HCT116 (cell line): Measurements from ENCODE around the gene ZBED1.

ENCODE experiments used
- CEBPB ChIP-seq: IDR thresholded peaks from 2 replicates; pipeline ENCODE4 v1.6.1; 2012; ENCODE audit warnings: low read depth
- CTCF ChIP-seq, 3 experiments: fragments of 200-600 bp in 1 of 3; sonication (generic) in 1 of 3; IDR thresholded peaks in 2 of 3; conservative IDR thresholded peaks in 1 of 3; 2 replicates each; pipeline ENCODE4 v1.5.1; 2012 to 2017; ENCODE audit warnings: low read depth in 2 of 3, low read length in 2 of 3, antibody characterized with exemption in 1 of 3, borderline replicate concordance in 1 of 3, control low read depth in 1 of 3, mild to moderate bottlenecking in 1 of 3, mixed read lengths in 1 of 3, mixed run types in 1 of 3, moderate library complexity in 1 of 3; ENCODE audit not compliant: insufficient read depth in 1 of 3
- ELF1 ChIP-seq: IDR thresholded peaks from 2 replicates; pipeline ENCODE4 v1.6.1; 2012; ENCODE audit warnings: low read depth, borderline replicate concordance
- EZH2 ChIP-seq: fragments of 200-600 bp; sonication (generic); IDR thresholded peaks from 2 replicates; pipeline ENCODE4 v1.6.1; 2017; ENCODE audit warnings: antibody characterized with exemption, mixed run types
- EZH2phosphoT487 ChIP-seq: fragments of 200-600 bp; IDR thresholded peaks from 2 replicates; pipeline ENCODE4 v1.6.1; 2018; ENCODE audit warnings: antibody characterized with exemption, borderline replicate concordance
- JUND ChIP-seq: IDR thresholded peaks from 2 replicates; pipeline ENCODE4 v1.6.1; 2012
- MAX ChIP-seq: IDR thresholded peaks from 2 replicates; pipeline ENCODE4 v1.6.1; 2012
- POLR2A ChIP-seq: IDR thresholded peaks from 2 replicates; pipeline ENCODE4 v1.7.0; 2011; ENCODE audit warnings: borderline replicate concordance; ENCODE audit not compliant: insufficient read depth, insufficient read length; ENCODE audit errors: extremely low read depth
- POLR2AphosphoS5 ChIP-seq: IDR thresholded peaks from 2 replicates; pipeline ENCODE4 v1.6.1; 2011; ENCODE audit warnings: mild to moderate bottlenecking, low read depth, low read length, moderate library complexity
- RAD21 ChIP-seq: IDR thresholded peaks from 2 replicates; pipeline ENCODE4 v1.6.1; 2012; ENCODE audit warnings: low read depth, mild to moderate bottlenecking
- SP1 ChIP-seq: IDR thresholded peaks from 2 replicates; pipeline ENCODE4 v1.6.1; 2012; ENCODE audit warnings: low read depth
- TCF7L2 ChIP-seq: IDR thresholded peaks from 2 replicates; pipeline ENCODE4 v1.7.0; 2011; ENCODE audit warnings: borderline replicate concordance, inconsistent platforms; ENCODE audit not compliant: insufficient read depth, insufficient read length; ENCODE audit errors: extremely low read depth
- YY1 ChIP-seq: IDR thresholded peaks from 2 replicates; pipeline ENCODE4 v1.6.1; 2011; ENCODE audit warnings: low read length, low read depth, moderate library complexity, mild to moderate bottlenecking; ENCODE audit not compliant: insufficient replicate concordance; ENCODE audit errors: extremely low read depth
- ZNF274 ChIP-seq: fragments of 200-500 bp; sonication (Bioruptor generic); IDR thresholded peaks from 2 replicates; pipeline ENCODE4 v1.6.1; 2014; ENCODE audit warnings: mild to moderate bottlenecking, low read depth, low read length, inconsistent platforms

DNA sequence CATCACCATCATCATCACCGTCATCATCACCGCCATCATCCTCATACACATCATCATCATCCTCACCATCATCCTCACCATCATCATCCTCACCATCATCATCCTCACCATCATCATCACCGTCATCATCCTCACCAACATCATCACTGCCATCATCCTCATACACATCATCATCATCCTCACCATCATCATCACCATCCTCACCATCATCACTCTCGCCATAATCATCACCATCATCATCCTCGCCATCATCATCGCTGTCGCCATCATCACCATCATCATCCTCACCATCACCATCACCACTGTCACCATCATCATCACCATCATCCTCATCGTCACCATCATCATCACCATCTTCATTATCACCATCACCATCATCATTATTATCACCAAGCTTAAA lies 19.8 kb upstream of the ZBED1 start:
- TF ChIP-seq JUND: no peak
- TF ChIP-seq POLR2AphosphoS5: no peak
- no peak for TF ChIP-seq EZH2phosphoT487
- TF ChIP-seq CTCF (IDR thresholded peaks at IDR 0.05 in 2 of 3, conservative IDR thresholded peaks at IDR 0.05 in 1 of 3; ENCODE audit: borderline replicate concordance in 1 of 3, insufficient read depth in 1 of 3, low read depth in 2 of 3, low read length in 2 of 3): no peak
- TF ChIP-seq RAD21: no peak
- TF ChIP-seq ZNF274: no peak
- TF ChIP-seq EZH2: no peak
- TF ChIP-seq ELF1: no peak
- TF ChIP-seq POLR2A: no peak
- no peak for TF ChIP-seq SP1
- TF ChIP-seq CEBPB: no peak
- no peak for TF ChIP-seq MAX
- no peak for TF ChIP-seq YY1
- TF ChIP-seq TCF7L2: no peak
